Activated naive CD8-positive, alpha-beta T cell (primary cell): Measurements from ENCODE around the gene IGSF22.

Source experiments
- H3K27ac Mint-ChIP-seq: one replicate; pipeline ENCODE4 v1.8.0; 2021; ENCODE audit warnings: mixed read lengths
- H3K27me3 Mint-ChIP-seq: one replicate; pipeline ENCODE4 v1.8.0; 2021; ENCODE audit warnings: mixed read lengths
- H3K36me3 Mint-ChIP-seq: one replicate; pipeline ENCODE4 v1.8.0; 2021; ENCODE audit warnings: mixed read lengths
- H3K4me1 Mint-ChIP-seq: one replicate; pipeline ENCODE4 v1.8.0; 2021; ENCODE audit warnings: low read depth, mixed read lengths
- H3K4me3 Mint-ChIP-seq: one replicate; pipeline ENCODE4 v1.8.0; 2021; ENCODE audit warnings: mild to moderate bottlenecking, mixed read lengths
- H3K9me3 Mint-ChIP-seq: one replicate; pipeline ENCODE4 v1.8.0; 2021; ENCODE audit warnings: low read depth, mixed read lengths

IGSF22 gene

GRCh38 chr11:18731441-18731840 lies 5.5 kb upstream of the IGSF22 start:
- Mint-ChIP-seq H3K36me3 (no peaks in the 10 kb centered on the region), H3K4me1 (peaks cover 9% of the 10 kb centered on the region), H3K27ac (no peak overlapping the region), H3K4me3 (no peak overlapping the region), H3K9me3 (no peaks in the 10 kb centered on the region), H3K27me3 (no peaks in the 10 kb centered on the region)

- Mint-ChIP-seq H3K9me3 (no peaks in the 10 kb centered on the region), H3K4me3 (no peak overlapping the region), H3K4me1 (peaks cover 9% of the 10 kb centered on the region), H3K36me3 (no peaks in the 10 kb centered on the region), H3K27ac (no peak overlapping the region), H3K27me3 (no peaks in the 10 kb centered on the region)
These were observed 4.0 kb upstream of the IGSF22 start for GRCh38 chr11:18730020-18730419.

- H3K9me3 Mint-ChIP-seq: no peaks in the 10 kb centered on the region
- H3K4me3 Mint-ChIP-seq: no peak overlapping the region
- no peak overlapping the region for H3K27ac Mint-ChIP-seq
- H3K4me1 Mint-ChIP-seq: peaks cover 9% of the 10 kb centered on the region
- H3K27me3 Mint-ChIP-seq: no peaks in the 10 kb centered on the region
- H3K36me3 Mint-ChIP-seq: no peaks in the 10 kb centered on the region
These were observed 3.4 kb upstream of the IGSF22 start for GRCh38 chr11:18729426-18729825.

GRCh38 chr11:18728658-18729057 lies 2.7 kb upstream of the IGSF22 start:
- Mint-ChIP-seq H3K27ac (no peak overlapping the region), H3K36me3 (no peaks in the 10 kb centered on the region), H3K4me1 (peaks cover 9% of the 10 kb centered on the region), H3K27me3 (no peaks in the 10 kb centered on the region), H3K9me3 (no peaks in the 10 kb centered on the region), H3K4me3 (no peak overlapping the region)

GRCh38 chr11:18727479-18728236 lies 1.7 kb upstream of the IGSF22 start:
- H3K27ac Mint-ChIP-seq: no peak overlapping the region
- H3K9me3 Mint-ChIP-seq: no peaks in the 10 kb centered on the region
- no peak overlapping the region for H3K4me3 Mint-ChIP-seq
- H3K4me1 Mint-ChIP-seq: peaks cover 9% of the 10 kb centered on the region
- no peaks in the 10 kb centered on the region for H3K36me3 Mint-ChIP-seq
- no peaks in the 10 kb centered on the region for H3K27me3 Mint-ChIP-seq

- Mint-ChIP-seq H3K4me1 (peaks cover 16% of the 10 kb centered on the region), H3K4me3 (no peak overlapping the region), H3K27me3 (no peaks in the 10 kb centered on the region), H3K9me3 (no peaks in the 10 kb centered on the region), H3K27ac (no peak overlapping the region), H3K36me3 (no peaks in the 10 kb centered on the region)
These were observed 2.0 kb downstream of the IGSF22 start for GRCh38 chr11:18723991-18724390.

GRCh38 chr11:18722293-18722637 lies 3.7 kb downstream of the IGSF22 start:
- Mint-ChIP-seq H3K27ac (no peak overlapping the region), H3K4me1 (peaks cover 9% of the 10 kb centered on the region), H3K4me3 (peak overlapping the region; percentile 40), H3K9me3 (no peaks in the 10 kb centered on the region), H3K27me3 (no peaks in the 10 kb centered on the region), H3K36me3 (no peaks in the 10 kb centered on the region)

GRCh38 chr11:18721561-18722292 lies 4.3 kb downstream of the IGSF22 start:
- H3K4me1 Mint-ChIP-seq: peaks cover 9% of the 10 kb centered on the region
- peak overlapping the region; percentile 91 for H3K4me3 Mint-ChIP-seq
- H3K36me3 Mint-ChIP-seq: no peaks in the 10 kb centered on the region
- H3K27ac Mint-ChIP-seq: no peak overlapping the region
- no peaks in the 10 kb centered on the region for H3K27me3 Mint-ChIP-seq
- no peaks in the 10 kb centered on the region for H3K9me3 Mint-ChIP-seq

- H3K4me3 Mint-ChIP-seq: peak overlapping the region; percentile 91
- H3K27ac Mint-ChIP-seq: peak overlapping the region; percentile 6
- H3K9me3 Mint-ChIP-seq: no peaks in the 10 kb centered on the region
- no peaks in the 10 kb centered on the region for H3K27me3 Mint-ChIP-seq
- no peaks in the 10 kb centered on the region for H3K36me3 Mint-ChIP-seq
- peaks cover 9% of the 10 kb centered on the region for H3K4me1 Mint-ChIP-seq
These were observed 5.0 kb downstream of the IGSF22 start for GRCh38 chr11:18720808-18721560.

- H3K27me3 Mint-ChIP-seq: no peaks in the 10 kb centered on the region
- no peak overlapping the region for H3K27ac Mint-ChIP-seq
- peak overlapping the region; percentile 91 for H3K4me3 Mint-ChIP-seq
- no peaks in the 10 kb centered on the region for H3K9me3 Mint-ChIP-seq
- no peaks in the 10 kb centered on the region for H3K36me3 Mint-ChIP-seq
- H3K4me1 Mint-ChIP-seq: peaks cover 9% of the 10 kb centered on the region
These were observed 5.7 kb downstream of the IGSF22 start for GRCh38 chr11:18720091-18720807.

- no peaks in the 10 kb centered on the region for H3K9me3 Mint-ChIP-seq
- no peaks in the 10 kb centered on the region for H3K27me3 Mint-ChIP-seq
These were observed 10.5 kb downstream of the IGSF22 start for GRCh38 chr11:18715476-18715875.

GRCh38 chr11:18714443-18714780 lies 11.6 kb downstream of the IGSF22 start:
- Mint-ChIP-seq H3K27me3 (no peaks in the 10 kb centered on the region), H3K27ac (no peak overlapping the region), H3K4me1 (no peaks in the 10 kb centered on the region), H3K36me3 (no peaks in the 10 kb centered on the region), H3K9me3 (no peaks in the 10 kb centered on the region), H3K4me3 (no peak overlapping the region)

More at GRCh38 chr11:18715476-18715875, 10.5 kb downstream of the IGSF22 start:
- H3K4me3 Mint-ChIP-seq: no peak overlapping the region
- peaks cover under 1% of the 10 kb centered on the region for H3K4me1 Mint-ChIP-seq
- no peak overlapping the region for H3K27ac Mint-ChIP-seq
- no peaks in the 10 kb centered on the region for H3K36me3 Mint-ChIP-seq

GRCh38 chr11:18713646-18714442 lies 12.1 kb downstream of the IGSF22 start:
- H3K27ac Mint-ChIP-seq: no peak overlapping the region
- H3K27me3 Mint-ChIP-seq: no peaks in the 10 kb centered on the region
- H3K9me3 Mint-ChIP-seq: no peaks in the 10 kb centered on the region
- no peaks in the 10 kb centered on the region for H3K4me1 Mint-ChIP-seq
- no peak overlapping the region for H3K4me3 Mint-ChIP-seq
- H3K36me3 Mint-ChIP-seq: no peaks in the 10 kb centered on the region

GRCh38 chr11:18710545-18710944 lies 15.4 kb downstream of the IGSF22 start:
- Mint-ChIP-seq H3K27me3 (no peaks in the 10 kb centered on the region), H3K4me1 (peaks cover 14% of the 10 kb centered on the region), H3K9me3 (no peaks in the 10 kb centered on the region), H3K36me3 (no peaks in the 10 kb centered on the region), H3K27ac (no peak overlapping the region), H3K4me3 (no peak overlapping the region)
